HepG2 (cell line): ENCODE data around the gene JAKMIP2. TPM values are rescaled to one million over a fixed set of nuclear protein-coding genes. Genes with fewer than 3 reads are reported as not detected.

ENCODE experiments used
- ARNTL ChIP-seq: sonication (generic); formaldehyde crosslinking; IDR thresholded peaks from 2 replicates; pipeline ENCODE4 v1.4.0; 2020; ENCODE audit warnings: mild to moderate bottlenecking, missing genetic modification reagents
- CENPX ChIP-seq: sonication (generic); formaldehyde crosslinking; IDR thresholded peaks from 2 replicates; pipeline ENCODE4 v1.9.0; 2021; ENCODE audit warnings: mild to moderate bottlenecking, missing genetic modification reagents, moderate library complexity
- FOXP1 ChIP-seq, 2 experiments: fragments of 450-650 bp in 1 of 2; IDR thresholded peaks; 2 replicates each; pipeline ENCODE4 v1.6.1; 2017 to 2018; ENCODE audit warnings: antibody characterized with exemption in 1 of 2
- HCFC1 ChIP-seq: fragments of 150-350 bp; IDR thresholded peaks from 2 replicates; pipeline ENCODE4 v1.6.1; 2014; ENCODE audit warnings: low read depth, low read length
- HNF4A ChIP-seq: sonication (generic); formaldehyde crosslinking; IDR thresholded peaks from 2 replicates; pipeline ENCODE4 v1.4.0; 2020; ENCODE audit warnings: missing genetic modification reagents
- KLF9 ChIP-seq: IDR thresholded peaks from 2 replicates; pipeline ENCODE4 v1.6.1; 2016; ENCODE audit warnings: low read depth
- MATR3 ChIP-seq: sonication (generic); formaldehyde crosslinking; IDR thresholded peaks from 2 replicates; pipeline ENCODE4 v1.4.0; 2020; ENCODE audit warnings: missing genetic modification reagents
- NFIB ChIP-seq: sonication (generic); formaldehyde crosslinking; IDR thresholded peaks from 2 replicates; pipeline ENCODE4 v1.9.0; 2021; ENCODE audit warnings: missing genetic modification reagents, mild to moderate bottlenecking, borderline replicate concordance
- RFXANK ChIP-seq: IDR thresholded peaks from 2 replicates; pipeline ENCODE4 v1.6.1; 2016
- SCMH1 ChIP-seq: sonication (generic); formaldehyde crosslinking; IDR thresholded peaks from 2 replicates; pipeline ENCODE4 v1.9.0; 2021; ENCODE audit warnings: missing genetic modification reagents, mild to moderate bottlenecking, borderline replicate concordance
- SPEN ChIP-seq: sonication (generic); formaldehyde crosslinking; IDR thresholded peaks from 2 replicates; pipeline ENCODE4 v1.5.1; 2020; ENCODE audit warnings: low read depth, mild to moderate bottlenecking, missing genetic modification reagents
- TAF15 ChIP-seq: fragments of 200-400 bp; formaldehyde crosslinking; IDR thresholded peaks from one replicate; pipeline ENCODE4 v1.6.1; 2018; ENCODE audit warnings: mild to moderate bottlenecking, low read depth, low read length; ENCODE audit not compliant: poor library complexity, severe bottlenecking
- ZFP41 ChIP-seq: sonication (generic); formaldehyde crosslinking; IDR thresholded peaks from 2 replicates; pipeline ENCODE4 v1.4.0; 2020; ENCODE audit warnings: mild to moderate bottlenecking, missing genetic modification reagents, borderline replicate concordance
- ZFP62 ChIP-seq: sonication (generic); formaldehyde crosslinking; IDR thresholded peaks from 2 replicates; pipeline ENCODE4 v1.4.0; 2020; ENCODE audit warnings: missing genetic modification reagents
- ZNF281 ChIP-seq: sonication (generic); formaldehyde crosslinking; IDR thresholded peaks from 2 replicates; pipeline ENCODE4 v1.4.0; 2020; ENCODE audit warnings: missing genetic modification reagents, borderline replicate concordance
- ZNF550 ChIP-seq: sonication (generic); formaldehyde crosslinking; IDR thresholded peaks from 2 replicates; pipeline ENCODE4 v1.4.0; 2020; ENCODE audit warnings: mild to moderate bottlenecking, missing genetic modification reagents, borderline replicate concordance
- ZNF703 ChIP-seq: sonication (generic); formaldehyde crosslinking; IDR thresholded peaks from 2 replicates; pipeline ENCODE4 v1.5.1; 2020; ENCODE audit warnings: missing genetic modification reagents, mild to moderate bottlenecking, moderate library complexity, borderline replicate concordance
- polyA plus RNA-seq, 8 experiments: library from polyadenylated mRNA; depleted of rRNA in 3 of 8; stranded (reverse) in 7 of 8; unstranded in 1 of 8; fragments of >200 nt; fragmentation: Illumina TruSeq in 4 of 8; extraction: Trizol in 4 of 8; gene quantifications; 2 replicates each; pipeline versions ENCODE4 v1.2.1 to v1.2.3, GENCODE V29; 2011 to 2016; ENCODE audit warnings: low read depth in 4 of 8, missing spikeins in 1 of 8, mixed read lengths in 1 of 8; ENCODE audit not compliant: insufficient read depth in 1 of 8
- total RNA-seq, 5 experiments: library from RNA; depleted of rRNA; stranded (reverse); fragments of >200 nt; fragmentation: Illumina TruSeq; extraction: Trizol; gene quantifications; 2 replicates each; pipeline ENCODE4 v1.2.3, GENCODE V29; 2016; ENCODE audit warnings: low read depth in 1 of 5
- TF ChIP-seq, protein P1 (sequence below): sonication (generic); formaldehyde crosslinking; IDR thresholded peaks from 2 replicates; pipeline ENCODE4 v1.4.0; 2020; ENCODE audit warnings: missing genetic modification reagents, mild to moderate bottlenecking, borderline replicate concordance
- TF ChIP-seq, protein P2 (sequence below): IDR thresholded peaks from 2 replicates; pipeline ENCODE4 v1.6.1; 2016; ENCODE audit warnings: missing genetic modification reagents, missing compliant biosample characterization
- TF ChIP-seq, protein P3 (sequence below): sonication (generic); formaldehyde crosslinking; IDR thresholded peaks from 2 replicates; pipeline ENCODE4 v1.4.0; 2020; ENCODE audit warnings: missing genetic modification reagents
- TF ChIP-seq, protein P4 (sequence below): sonication (generic); formaldehyde crosslinking; IDR thresholded peaks from 2 replicates; pipeline ENCODE4 v1.5.0; 2020; ENCODE audit warnings: missing genetic modification reagents

JAKMIP2 gene
- total and polyA plus RNA-seq, 2 of the 13 experiments (the other 11 are each of a cell fraction or from before 2014, with no cell fraction given) = 0.04 to 2.1 TPM

GRCh38 chr5:147648597-147648996 lies 133.9 kb downstream of the JAKMIP2 start (continued):
- TF ChIP-seq SCMH1 (no peak), CENPX (CRISPR knock-in tag) (no peak), ZNF703 (no peak), FOXP1 (IDR thresholded peaks at IDR 0.05) (no peak), FOXP1 (CRISPR knock-in tag; IDR thresholded peaks at IDR 0.05) (peak; percentile 58; the same call in 1 of the 2 replicates), MATR3 (CRISPR knock-in tag) (no peak), ZFP62 (CRISPR knock-in tag) (no peak), KLF9 (CRISPR knock-in tag) (no peak), RFXANK (CRISPR knock-in tag) (no peak), TAF15 (no peak), ZFP41 (no peak), ZNF281 (CRISPR knock-in tag) (no peak), ZNF550 (no peak), HNF4A (CRISPR knock-in tag) (peak; percentile 99), HCFC1 (no peak), NFIB (CRISPR knock-in tag) (no peak), ARNTL (CRISPR knock-in tag) (peak; percentile 75), SPEN (peak; percentile 58; the same call in 1 of the 2 replicates)
- TF ChIP-seq, protein P1, sequence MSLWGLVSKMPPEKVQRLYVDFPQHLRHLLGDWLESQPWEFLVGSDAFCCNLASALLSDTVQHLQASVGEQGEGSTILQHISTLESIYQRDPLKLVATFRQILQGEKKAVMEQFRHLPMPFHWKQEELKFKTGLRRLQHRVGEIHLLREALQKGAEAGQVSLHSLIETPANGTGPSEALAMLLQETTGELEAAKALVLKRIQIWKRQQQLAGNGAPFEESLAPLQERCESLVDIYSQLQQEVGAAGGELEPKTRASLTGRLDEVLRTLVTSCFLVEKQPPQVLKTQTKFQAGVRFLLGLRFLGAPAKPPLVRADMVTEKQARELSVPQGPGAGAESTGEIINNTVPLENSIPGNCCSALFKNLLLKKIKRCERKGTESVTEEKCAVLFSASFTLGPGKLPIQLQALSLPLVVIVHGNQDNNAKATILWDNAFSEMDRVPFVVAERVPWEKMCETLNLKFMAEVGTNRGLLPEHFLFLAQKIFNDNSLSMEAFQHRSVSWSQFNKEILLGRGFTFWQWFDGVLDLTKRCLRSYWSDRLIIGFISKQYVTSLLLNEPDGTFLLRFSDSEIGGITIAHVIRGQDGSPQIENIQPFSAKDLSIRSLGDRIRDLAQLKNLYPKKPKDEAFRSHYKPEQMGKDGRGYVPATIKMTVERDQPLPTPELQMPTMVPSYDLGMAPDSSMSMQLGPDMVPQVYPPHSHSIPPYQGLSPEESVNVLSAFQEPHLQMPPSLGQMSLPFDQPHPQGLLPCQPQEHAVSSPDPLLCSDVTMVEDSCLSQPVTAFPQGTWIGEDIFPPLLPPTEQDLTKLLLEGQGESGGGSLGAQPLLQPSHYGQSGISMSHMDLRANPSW (CRISPR knock-in tag) = no peak
- TF ChIP-seq, protein P2, sequence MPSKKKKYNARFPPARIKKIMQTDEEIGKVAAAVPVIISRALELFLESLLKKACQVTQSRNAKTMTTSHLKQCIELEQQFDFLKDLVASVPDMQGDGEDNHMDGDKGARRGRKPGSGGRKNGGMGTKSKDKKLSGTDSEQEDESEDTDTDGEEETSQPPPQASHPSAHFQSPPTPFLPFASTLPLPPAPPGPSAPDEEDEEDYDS (CRISPR knock-in tag) = peak; percentile 42; the same call in 1 of the 2 replicates
- TF ChIP-seq, protein P3, sequence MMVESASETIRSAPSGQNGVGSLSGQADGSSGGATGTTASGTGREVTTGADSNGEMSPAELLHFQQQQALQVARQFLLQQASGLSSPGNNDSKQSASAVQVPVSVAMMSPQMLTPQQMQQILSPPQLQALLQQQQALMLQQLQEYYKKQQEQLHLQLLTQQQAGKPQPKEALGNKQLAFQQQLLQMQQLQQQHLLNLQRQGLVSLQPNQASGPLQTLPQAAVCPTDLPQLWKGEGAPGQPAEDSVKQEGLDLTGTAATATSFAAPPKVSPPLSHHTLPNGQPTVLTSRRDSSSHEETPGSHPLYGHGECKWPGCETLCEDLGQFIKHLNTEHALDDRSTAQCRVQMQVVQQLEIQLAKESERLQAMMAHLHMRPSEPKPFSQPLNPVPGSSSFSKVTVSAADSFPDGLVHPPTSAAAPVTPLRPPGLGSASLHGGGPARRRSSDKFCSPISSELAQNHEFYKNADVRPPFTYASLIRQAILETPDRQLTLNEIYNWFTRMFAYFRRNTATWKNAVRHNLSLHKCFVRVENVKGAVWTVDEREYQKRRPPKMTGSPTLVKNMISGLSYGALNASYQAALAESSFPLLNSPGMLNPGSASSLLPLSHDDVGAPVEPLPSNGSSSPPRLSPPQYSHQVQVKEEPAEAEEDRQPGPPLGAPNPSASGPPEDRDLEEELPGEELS (CRISPR knock-in tag) = peak; percentile 56; the same call in 1 of the 2 replicates
- TF ChIP-seq, protein P4, sequence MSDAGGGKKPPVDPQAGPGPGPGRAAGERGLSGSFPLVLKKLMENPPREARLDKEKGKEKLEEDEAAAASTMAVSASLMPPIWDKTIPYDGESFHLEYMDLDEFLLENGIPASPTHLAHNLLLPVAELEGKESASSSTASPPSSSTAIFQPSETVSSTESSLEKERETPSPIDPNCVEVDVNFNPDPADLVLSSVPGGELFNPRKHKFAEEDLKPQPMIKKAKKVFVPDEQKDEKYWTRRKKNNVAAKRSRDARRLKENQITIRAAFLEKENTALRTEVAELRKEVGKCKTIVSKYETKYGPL (CRISPR knock-in tag) = peak; percentile 84; the same call in 1 of the 2 replicates
